ENCODE measurements around the gene BPTF. TPM values are rescaled to one million over a fixed set of nuclear protein-coding genes. Genes with fewer than 3 reads are reported as not detected.
A peak's percentile ranks its signal among the peaks of the same experiment; 100 is the strongest.

Gene BPTF
- total and polyA plus RNA-seq, 2 of the 13 experiments (the other 11 are each of a cell fraction or from before 2014, with no cell fraction given): 43.5 to 66.1 TPM

GRCh38 chr17:67995570-67996263, 170.4 kb downstream of the BPTF start (continued):
- TF ChIP-seq, protein P1, sequence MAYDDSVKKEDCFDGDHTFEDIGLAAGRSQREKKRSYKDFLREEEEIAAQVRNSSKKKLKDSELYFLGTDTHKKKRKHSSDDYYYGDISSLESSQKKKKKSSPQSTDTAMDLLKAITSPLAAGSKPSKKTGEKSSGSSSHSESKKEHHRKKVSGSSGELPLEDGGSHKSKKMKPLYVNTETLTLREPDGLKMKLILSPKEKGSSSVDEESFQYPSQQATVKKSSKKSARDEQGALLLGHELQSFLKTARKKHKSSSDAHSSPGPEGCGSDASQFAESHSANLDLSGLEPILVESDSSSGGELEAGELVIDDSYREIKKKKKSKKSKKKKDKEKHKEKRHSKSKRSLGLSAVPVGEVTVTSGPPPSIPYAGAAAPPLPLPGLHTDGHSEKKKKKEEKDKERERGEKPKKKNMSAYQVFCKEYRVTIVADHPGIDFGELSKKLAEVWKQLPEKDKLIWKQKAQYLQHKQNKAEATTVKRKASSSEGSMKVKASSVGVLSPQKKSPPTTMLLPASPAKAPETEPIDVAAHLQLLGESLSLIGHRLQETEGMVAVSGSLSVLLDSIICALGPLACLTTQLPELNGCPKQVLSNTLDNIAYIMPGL (CRISPR knock-in tag; IDR thresholded peaks at IDR 0.05; ENCODE audit: borderline replicate concordance in 1 of 2, low read depth in 1 of 2): peak in 1 of 2 experiments; percentile 64; a peak in 2 of 4 replicates
- TF ChIP-seq ZFX (CRISPR knock-in tag; IDR thresholded peaks at IDR 0.05; ENCODE audit: low read depth) (peak; percentile 33; the same call in 1 of the 2 replicates), ZNF235 (CRISPR knock-in tag; IDR thresholded peaks at IDR 0.05; ENCODE audit: borderline replicate concordance) (no peak), KAT8 (CRISPR knock-in tag; IDR thresholded peaks at IDR 0.05) (peak; percentile 37; the same call in 1 of the 2 replicates), NFKB2 (CRISPR knock-in tag; IDR thresholded peaks at IDR 0.05; ENCODE audit: borderline replicate concordance) (peak; percentile 47; the same call in 1 of the 2 replicates), KDM3A (CRISPR knock-in tag; IDR thresholded peaks at IDR 0.05; ENCODE audit: low read depth) (0 out of 2 replicates have a peak, but pooled peaks have one; percentile 33), PRMT3 (CRISPR knock-in tag; IDR thresholded peaks at IDR 0.05; ENCODE audit: borderline replicate concordance, low read depth) (0 out of 2 replicates have a peak, but pooled peaks have one; percentile 45), BCL6 (CRISPR knock-in tag; IDR thresholded peaks at IDR 0.05) (0 out of 2 replicates have a peak, but pooled peaks have one; percentile 32), ZNF780A (CRISPR knock-in tag; IDR thresholded peaks at IDR 0.05) (peak; percentile 49; the same call in 1 of the 2 replicates), CBFB (CRISPR knock-in tag; IDR thresholded peaks at IDR 0.05) (0 out of 2 replicates have a peak, but pooled peaks have one; percentile 21), ZNF589 (CRISPR knock-in tag; conservative IDR thresholded peaks at IDR 0.05) (0 out of 2 replicates have a peak, but pooled peaks have one; percentile 53), TMF1 (CRISPR knock-in tag; IDR thresholded peaks at IDR 0.05; ENCODE audit: low read depth) (no peak), GABPB1 (CRISPR knock-in tag; IDR thresholded peaks at IDR 0.05) (peak; percentile 42; the same call in 1 of the 2 replicates), RFXANK (CRISPR knock-in tag; IDR thresholded peaks at IDR 0.05) (no peak), SALL2 (CRISPR knock-in tag; IDR thresholded peaks at IDR 0.05) (no peak), KDM2A (CRISPR knock-in tag; IDR thresholded peaks at IDR 0.05; ENCODE audit: borderline replicate concordance, low read depth) (peak; percentile 77), RFX1 (IDR thresholded peaks at IDR 0.05) (no peak), MEIS2 (CRISPR knock-in tag; IDR thresholded peaks at IDR 0.05) (no peak)
- TF ChIP-seq, protein P2, sequence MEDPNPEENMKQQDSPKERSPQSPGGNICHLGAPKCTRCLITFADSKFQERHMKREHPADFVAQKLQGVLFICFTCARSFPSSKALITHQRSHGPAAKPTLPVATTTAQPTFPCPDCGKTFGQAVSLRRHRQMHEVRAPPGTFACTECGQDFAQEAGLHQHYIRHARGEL (CRISPR knock-in tag; IDR thresholded peaks at IDR 0.05): no peak
- TF ChIP-seq, protein P3, sequence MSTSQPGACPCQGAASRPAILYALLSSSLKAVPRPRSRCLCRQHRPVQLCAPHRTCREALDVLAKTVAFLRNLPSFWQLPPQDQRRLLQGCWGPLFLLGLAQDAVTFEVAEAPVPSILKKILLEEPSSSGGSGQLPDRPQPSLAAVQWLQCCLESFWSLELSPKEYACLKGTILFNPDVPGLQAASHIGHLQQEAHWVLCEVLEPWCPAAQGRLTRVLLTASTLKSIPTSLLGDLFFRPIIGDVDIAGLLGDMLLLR (CRISPR knock-in tag; IDR thresholded peaks at IDR 0.05): no peak

Data from HepG2 (cell line).